ENCODE measurements around the gene FMN1.

FMN1 gene

DNA sequence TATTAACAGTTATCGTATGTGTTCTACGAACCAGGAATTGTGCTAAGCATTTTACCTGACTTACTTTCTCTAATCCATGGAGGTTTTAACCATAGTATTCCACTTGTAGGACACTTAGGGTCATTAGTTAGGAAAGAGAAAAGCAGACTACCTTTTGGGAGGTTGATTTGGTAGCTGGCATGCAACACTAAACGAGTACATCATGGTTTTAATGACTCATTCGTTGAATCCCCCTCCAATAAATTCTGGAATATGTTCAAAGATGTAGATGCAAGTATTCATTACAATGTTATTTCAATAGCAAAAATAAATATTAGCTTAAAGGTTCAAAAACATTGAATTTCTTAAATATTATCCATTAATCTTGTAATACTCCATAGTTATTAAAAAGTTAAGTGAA lies 162.5 kb downstream of the FMN1 start:
- DNase-seq (ENCODE audit: insufficient read length) (no peak), FAIRE-seq (no peak)
- TF ChIP-seq POLR2AphosphoS5 (IDR thresholded peaks at IDR 0.05; ENCODE audit: low read depth, low read length) (no peak), POLR2A (IDR thresholded peaks at IDR 0.05; ENCODE audit: low read depth, low read length) (no peak), TAF1 (IDR thresholded peaks at IDR 0.05; ENCODE audit: borderline replicate concordance, low read depth, low read length) (no peak)

DNA sequence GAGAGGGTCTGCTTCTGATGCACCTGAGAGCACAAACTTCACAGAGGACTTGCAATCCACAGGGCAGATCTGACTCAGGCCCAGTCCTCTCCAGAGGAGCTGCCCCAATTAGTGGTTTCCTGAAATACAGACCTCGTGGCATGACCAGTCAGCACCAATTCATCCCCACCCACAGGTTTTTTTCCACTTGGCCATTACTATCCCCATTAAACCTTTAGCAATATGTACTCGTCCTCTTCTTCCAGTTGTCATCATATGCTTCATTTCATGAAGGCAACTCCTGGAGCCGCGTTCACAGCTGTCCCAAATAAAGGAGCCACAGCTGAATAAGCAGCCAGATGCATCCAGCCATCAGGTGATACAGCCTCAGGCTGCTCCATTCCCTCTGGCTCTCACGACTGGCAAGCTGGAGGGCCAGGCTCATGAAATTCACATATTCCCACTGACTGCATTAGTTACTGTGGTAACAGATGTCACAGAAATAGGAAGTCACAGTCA lies 163.1 kb downstream of the FMN1 start:
- DNase-seq (ENCODE audit: insufficient read length) (no peak), FAIRE-seq (no peak)
- no peak for TF ChIP-seq TAF1 (IDR thresholded peaks at IDR 0.05; ENCODE audit: borderline replicate concordance, low read depth, low read length)
- TF ChIP-seq POLR2A (IDR thresholded peaks at IDR 0.05; ENCODE audit: low read depth, low read length): no peak
- no peak for TF ChIP-seq POLR2AphosphoS5 (IDR thresholded peaks at IDR 0.05; ENCODE audit: low read depth, low read length)

DNA sequence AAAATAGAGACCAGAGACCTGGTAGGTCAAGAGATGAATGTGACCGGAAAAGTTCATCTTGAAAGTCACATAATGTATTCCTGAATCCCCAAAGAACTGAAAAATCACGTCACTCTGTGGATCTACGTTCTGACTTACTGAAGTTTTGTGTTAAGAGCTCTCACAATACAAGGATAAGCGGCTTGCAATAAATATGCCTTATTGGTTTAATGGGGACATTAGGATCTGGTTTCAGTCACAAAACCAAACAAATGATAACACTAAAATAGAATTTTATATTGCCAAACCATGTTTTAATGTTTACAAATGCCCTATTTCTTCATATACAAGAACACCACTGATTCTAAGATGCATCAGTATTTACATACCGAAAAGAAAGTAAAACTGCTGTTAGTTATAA lies 164.2 kb downstream of the FMN1 start:
- FAIRE-seq (no peak), DNase-seq (ENCODE audit: insufficient read length) (no peak)
- TF ChIP-seq POLR2A (IDR thresholded peaks at IDR 0.05; ENCODE audit: low read depth, low read length) (no peak), TAF1 (IDR thresholded peaks at IDR 0.05; ENCODE audit: borderline replicate concordance, low read depth, low read length) (no peak), POLR2AphosphoS5 (IDR thresholded peaks at IDR 0.05; ENCODE audit: low read depth, low read length) (no peak)

DNA sequence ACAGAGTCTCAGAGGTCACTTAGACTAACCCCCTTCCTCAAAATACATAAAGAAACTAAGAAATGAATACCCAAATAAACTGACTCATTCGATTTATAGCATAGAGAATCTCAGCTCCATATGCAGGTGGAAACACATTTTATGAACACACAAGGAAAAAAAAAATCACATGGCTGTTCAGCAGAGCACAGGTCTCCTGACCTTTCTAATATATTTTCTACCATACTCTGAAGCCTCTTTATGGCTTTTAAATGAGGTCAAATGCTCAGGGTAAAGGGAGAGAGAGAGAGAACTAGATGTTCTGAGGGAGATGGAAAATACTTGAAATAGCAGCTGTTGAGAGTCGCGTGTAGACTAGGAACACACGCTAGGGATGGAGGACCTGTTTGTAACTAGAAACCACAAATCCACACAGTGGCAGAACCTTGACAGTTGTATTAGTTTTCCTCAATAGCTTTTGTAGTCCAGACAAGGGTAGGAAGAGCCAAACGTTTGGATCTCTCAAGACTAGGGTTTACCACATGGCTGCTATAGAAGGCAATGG lies 165.3 kb downstream of the FMN1 start:
- FAIRE-seq (no peak), DNase-seq (ENCODE audit: insufficient read length) (no peak)
- TF ChIP-seq POLR2A (IDR thresholded peaks at IDR 0.05; ENCODE audit: low read depth, low read length): no peak
- TF ChIP-seq POLR2AphosphoS5 (IDR thresholded peaks at IDR 0.05; ENCODE audit: low read depth, low read length): no peak
- no peak for TF ChIP-seq TAF1 (IDR thresholded peaks at IDR 0.05; ENCODE audit: borderline replicate concordance, low read depth, low read length)

DNA sequence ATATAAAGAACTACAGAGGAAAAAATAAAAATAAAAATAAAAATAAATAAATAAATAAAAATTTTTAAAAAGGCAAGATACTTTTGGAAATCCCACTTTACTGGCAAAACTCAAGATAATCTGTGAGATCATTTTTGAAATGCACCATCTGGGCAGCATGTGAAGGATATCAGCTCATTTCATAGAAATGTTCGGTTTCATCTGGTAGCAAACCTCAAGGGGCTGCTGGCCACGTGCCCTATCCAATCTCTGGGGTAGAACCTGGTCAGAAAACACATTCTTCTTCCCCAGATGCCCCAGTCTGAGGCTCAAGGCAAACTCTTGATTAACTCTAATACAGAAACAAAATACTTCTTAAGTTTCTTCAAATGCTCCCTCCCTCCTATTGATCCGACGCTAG lies 166.0 kb downstream of the FMN1 start:
- FAIRE-seq: no peak
- no peak for TF ChIP-seq POLR2AphosphoS5 (IDR thresholded peaks at IDR 0.05; ENCODE audit: low read depth, low read length)
- TF ChIP-seq TAF1 (IDR thresholded peaks at IDR 0.05; ENCODE audit: borderline replicate concordance, low read depth, low read length): no peak
- no peak for TF ChIP-seq POLR2A (IDR thresholded peaks at IDR 0.05; ENCODE audit: low read depth, low read length)
- DNase-seq (ENCODE audit: insufficient read length): no peak

DNA sequence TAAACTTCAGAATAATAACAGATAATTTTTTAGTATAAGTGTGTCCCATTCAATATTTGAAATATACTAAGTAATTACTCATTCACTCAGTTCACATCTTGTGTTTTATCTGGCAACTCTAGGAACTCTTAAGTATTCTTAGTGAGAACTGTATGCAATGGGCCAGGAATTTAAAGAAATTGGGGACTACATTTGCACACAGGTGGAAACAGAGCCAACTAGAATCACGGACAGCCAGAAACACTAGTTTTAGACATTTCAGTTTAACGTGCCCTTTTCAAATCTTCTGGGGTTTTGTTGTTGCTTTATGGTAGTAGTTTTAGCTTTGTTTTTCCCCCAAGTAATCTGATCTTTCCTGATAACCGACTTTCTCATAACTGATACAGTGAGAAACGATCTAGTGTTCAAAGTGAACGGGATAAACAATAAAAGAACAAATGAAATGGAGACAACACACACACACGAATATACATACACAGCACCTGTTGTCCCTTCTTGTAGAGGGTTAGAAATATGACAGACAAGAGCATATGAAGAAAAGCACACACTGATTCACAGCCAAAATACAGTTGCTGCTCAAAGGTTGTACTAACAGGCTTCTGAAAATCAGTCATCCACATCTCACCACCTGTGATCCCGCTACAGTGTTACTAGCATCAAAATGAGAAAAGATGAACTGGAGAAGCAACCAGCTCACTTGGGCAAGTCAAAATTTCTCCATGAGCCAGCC lies 167.0 kb downstream of the FMN1 start:
- no peak for FAIRE-seq
- TF ChIP-seq POLR2A (IDR thresholded peaks at IDR 0.05; ENCODE audit: low read depth, low read length): no peak
- TF ChIP-seq TAF1 (IDR thresholded peaks at IDR 0.05; ENCODE audit: borderline replicate concordance, low read depth, low read length): no peak
- no peak for TF ChIP-seq POLR2AphosphoS5 (IDR thresholded peaks at IDR 0.05; ENCODE audit: low read depth, low read length)
- DNase-seq (ENCODE audit: insufficient read length): no peak

DNA sequence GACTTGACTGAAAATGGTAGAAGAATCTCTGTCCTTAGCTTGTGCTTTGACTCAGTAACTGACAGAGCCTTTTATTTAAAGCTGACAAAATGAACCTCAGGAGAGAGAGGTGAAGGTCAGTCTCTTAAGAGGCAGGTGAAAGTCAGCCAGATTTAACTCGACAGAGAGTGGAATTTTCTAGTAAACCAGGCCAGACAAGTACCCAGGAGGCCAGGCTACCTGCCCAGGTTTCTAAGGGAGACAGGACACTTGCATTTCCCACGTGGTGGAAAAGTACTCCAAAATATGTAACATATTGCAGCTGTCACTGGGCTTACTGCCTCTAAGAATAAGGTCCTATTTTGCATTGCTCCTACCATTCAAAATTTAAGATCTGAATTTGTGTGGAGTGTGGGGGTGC lies 167.9 kb downstream of the FMN1 start:
- DNase-seq (ENCODE audit: insufficient read length): no peak
- FAIRE-seq: no peak
- no peak for TF ChIP-seq POLR2AphosphoS5 (IDR thresholded peaks at IDR 0.05; ENCODE audit: low read depth, low read length)
- no peak for TF ChIP-seq TAF1 (IDR thresholded peaks at IDR 0.05; ENCODE audit: borderline replicate concordance, low read depth, low read length)
- TF ChIP-seq POLR2A (IDR thresholded peaks at IDR 0.05; ENCODE audit: low read depth, low read length): no peak

DNA sequence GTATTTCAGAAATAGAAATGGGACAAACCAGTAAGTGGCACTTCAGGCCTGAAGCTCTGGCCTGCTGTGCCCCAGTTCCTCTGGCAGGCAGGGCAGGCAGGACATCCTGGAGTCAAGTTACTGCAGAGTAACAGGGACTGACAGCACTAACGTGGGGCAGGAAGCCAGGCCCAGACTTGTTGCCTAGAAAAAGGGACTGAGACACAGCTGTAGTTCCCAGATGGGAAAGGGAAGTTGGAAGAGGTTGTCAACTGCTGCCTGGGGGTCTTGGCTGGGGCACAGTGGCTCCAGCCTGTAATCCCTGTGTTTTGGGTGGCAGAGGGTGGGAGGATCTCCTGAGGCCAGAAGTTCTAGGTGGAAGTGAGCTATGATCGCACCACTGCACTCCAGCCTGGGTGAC lies 171.9 kb downstream of the FMN1 start:
- FAIRE-seq: no peak
- TF ChIP-seq POLR2A (IDR thresholded peaks at IDR 0.05; ENCODE audit: low read depth, low read length) (no peak), POLR2AphosphoS5 (IDR thresholded peaks at IDR 0.05; ENCODE audit: low read depth, low read length) (no peak), TAF1 (IDR thresholded peaks at IDR 0.05; ENCODE audit: borderline replicate concordance, low read depth, low read length) (no peak)
- DNase-seq (ENCODE audit: insufficient read length): no peak

DNA sequence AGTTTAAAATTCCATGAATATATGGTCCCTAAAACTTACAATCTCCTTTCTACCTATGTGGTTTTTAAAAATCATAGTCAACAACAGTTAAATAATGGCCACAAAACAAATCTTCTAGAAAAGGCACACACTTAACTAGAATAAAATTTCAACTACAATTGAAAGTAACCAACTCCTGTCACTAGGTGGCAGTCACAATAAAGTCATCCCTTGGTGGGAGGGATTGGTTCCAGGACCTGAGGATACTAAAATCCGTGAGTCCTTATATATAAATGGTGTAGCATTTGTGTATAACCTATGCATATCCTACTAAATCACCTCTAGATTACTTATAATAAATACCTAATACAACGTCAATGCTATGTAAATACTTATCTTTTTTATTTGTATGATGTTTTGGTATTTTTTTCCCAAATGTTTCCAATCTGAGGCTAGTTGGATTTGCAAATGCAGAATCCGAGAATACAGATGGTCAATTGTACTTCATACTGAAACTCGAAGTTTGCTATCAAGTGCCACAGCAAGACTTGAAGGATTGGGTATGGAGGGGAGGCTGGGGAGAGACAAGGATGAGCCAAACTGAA lies 172.6 kb downstream of the FMN1 start:
- DNase-seq (ENCODE audit: insufficient read length) (peak; percentile 13), FAIRE-seq (no peak)
- TF ChIP-seq TAF1 (IDR thresholded peaks at IDR 0.05; ENCODE audit: borderline replicate concordance, low read depth, low read length): no peak
- TF ChIP-seq POLR2A (IDR thresholded peaks at IDR 0.05; ENCODE audit: low read depth, low read length): no peak
- no peak for TF ChIP-seq POLR2AphosphoS5 (IDR thresholded peaks at IDR 0.05; ENCODE audit: low read depth, low read length)

DNA sequence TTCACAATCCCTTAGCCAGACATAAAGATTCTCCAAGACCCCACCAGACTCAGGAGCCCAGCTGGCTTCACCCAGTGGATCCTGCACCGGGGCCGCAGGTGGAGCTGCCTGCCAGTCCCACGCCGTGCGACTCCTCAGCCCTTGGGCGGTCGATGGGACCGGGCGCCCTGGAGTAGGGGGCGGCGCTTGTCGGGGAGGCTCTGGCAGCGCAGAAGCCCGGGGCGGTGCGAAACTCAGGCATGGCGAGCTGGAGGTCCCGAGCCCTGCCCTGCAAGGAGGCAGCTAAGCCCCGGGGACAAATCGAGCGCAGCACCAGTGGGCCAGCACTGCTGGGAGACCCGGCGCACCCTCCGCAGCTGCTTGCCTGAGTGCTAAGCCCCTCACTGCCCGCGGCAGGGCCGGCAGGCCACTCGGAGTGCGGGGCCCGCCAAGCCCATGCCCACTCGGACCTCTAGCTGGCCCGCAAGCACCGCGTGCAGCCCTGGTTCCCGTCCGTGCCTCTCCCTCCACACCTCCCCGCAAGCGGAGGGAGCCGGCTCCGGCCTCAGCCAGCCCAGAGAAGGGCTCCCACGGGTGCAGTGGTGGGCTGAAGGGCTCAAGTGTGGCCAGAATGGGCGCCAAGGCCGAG lies 175.0 kb downstream of the FMN1 start:
- DNase-seq (ENCODE audit: insufficient read length): no peak
- no peak for TF ChIP-seq POLR2A (IDR thresholded peaks at IDR 0.05; ENCODE audit: low read depth, low read length)
- no peak for FAIRE-seq

DNA sequence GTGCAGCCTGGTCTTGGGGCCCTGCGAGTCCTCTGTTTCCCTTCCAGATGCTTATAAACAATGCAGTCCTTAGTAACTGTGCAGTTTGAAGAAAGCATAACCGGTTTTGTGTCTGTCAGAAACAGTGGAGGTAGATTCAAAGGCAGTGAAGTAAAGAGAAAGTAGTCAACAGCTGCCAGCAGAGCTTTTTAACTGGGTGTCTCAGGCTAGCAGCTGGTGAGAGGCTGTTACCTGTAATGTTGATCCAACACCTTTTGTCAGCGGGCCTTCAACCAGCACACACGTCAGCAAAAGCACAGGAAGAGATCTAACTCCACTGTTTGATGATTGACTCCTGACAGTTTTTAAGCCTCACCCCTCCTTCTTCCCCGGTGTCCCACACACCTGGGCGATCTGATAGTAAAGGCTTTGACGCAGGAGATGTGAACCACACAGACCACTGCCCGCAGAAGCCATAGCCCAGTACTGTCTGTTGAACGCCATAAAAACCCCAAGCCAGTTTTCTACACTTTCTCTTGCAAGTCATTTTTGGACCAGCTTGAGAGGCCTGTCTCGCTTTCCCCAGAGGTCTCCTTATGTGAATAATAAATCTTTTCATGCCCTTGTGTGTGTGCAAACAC lies 178.0 kb downstream of the FMN1 start:
- DNase-seq (ENCODE audit: insufficient read length): no peak
- no peak for TF ChIP-seq POLR2A (IDR thresholded peaks at IDR 0.05; ENCODE audit: low read depth, low read length)
- no peak for TF ChIP-seq POLR2AphosphoS5 (IDR thresholded peaks at IDR 0.05; ENCODE audit: low read depth, low read length)
- no peak for TF ChIP-seq TAF1 (IDR thresholded peaks at IDR 0.05; ENCODE audit: borderline replicate concordance, low read depth, low read length)
- FAIRE-seq: no peak

Measured in GM12892 (cell line).